Left kidney (tissue), 2 donors: Measurements from ENCODE around the gene SLC25A51. TPM values are rescaled to one million over a fixed set of nuclear protein-coding genes. Genes with fewer than 3 reads are reported as not detected.

Experiments
- DNase-seq: peaks from one replicate; pipeline ENCODE4 v3.0.0-alpha.2; 2013
- polyA plus RNA-seq: library from polyadenylated mRNA; unstranded; fragments of 120-200 nt; gene quantifications from one replicate; pipeline ENCODE4 v1.2.1, GENCODE V29; 2013; ENCODE audit not compliant: insufficient read length

The SLC25A51 gene
- polyA plus RNA-seq, 1 donor, result 23.9 TPM

GRCh38 chr9:37938121-37938891 lies 34.4 kb upstream of the SLC25A51 start:
- DNase-seq, result peak; percentile 64

GRCh38 chr9:37937366-37937765 lies 33.4 kb upstream of the SLC25A51 start:
- no peak for DNase-seq

- DNase-seq, result no peak
Measured at GRCh38 chr9:37936965-37937364, 33.0 kb upstream of the SLC25A51 start.

GRCh38 chr9:37936376-37936775 lies 32.4 kb upstream of the SLC25A51 start:
- DNase-seq, result no peak

- no peak for DNase-seq
Measured at GRCh38 chr9:37935096-37935495, 31.2 kb upstream of the SLC25A51 start.

- no peak for DNase-seq
Measured at GRCh38 chr9:37931592-37931991, 27.7 kb upstream of the SLC25A51 start.

GRCh38 chr9:37929441-37929895 lies 25.5 kb upstream of the SLC25A51 start:
- DNase-seq, result no peak

GRCh38 chr9:37928552-37929430 lies 24.9 kb upstream of the SLC25A51 start:
- no peak for DNase-seq

- DNase-seq, result no peak
Measured at GRCh38 chr9:37927601-37928551, 23.9 kb upstream of the SLC25A51 start.

GRCh38 chr9:37927132-37927531 lies 23.2 kb upstream of the SLC25A51 start:
- no peak for DNase-seq

- no peak for DNase-seq
Measured at GRCh38 chr9:37926737-37927118, 22.8 kb upstream of the SLC25A51 start.

- DNase-seq, result no peak
Measured at GRCh38 chr9:37925786-37926736, 22.1 kb upstream of the SLC25A51 start.

- no peak for DNase-seq
Measured at GRCh38 chr9:37925006-37925405, 21.1 kb upstream of the SLC25A51 start.

GRCh38 chr9:37924538-37924937 lies 20.6 kb upstream of the SLC25A51 start:
- no peak for DNase-seq

- DNase-seq, result no peak
Measured at GRCh38 chr9:37923796-37924427, 20.0 kb upstream of the SLC25A51 start.

- DNase-seq, result no peak
Measured at GRCh38 chr9:37923118-37923795, 19.3 kb upstream of the SLC25A51 start.

GRCh38 chr9:37922363-37923117 lies 18.6 kb upstream of the SLC25A51 start:
- DNase-seq, result no peak

- DNase-seq, result no peak
Measured at GRCh38 chr9:37921546-37922300, 17.8 kb upstream of the SLC25A51 start.
